ENCODE data around the gene MAP3K8.
A peak's percentile ranks its signal among the peaks of the same experiment; 100 is the strongest.
"Not testable (repeated sequence)": the region's sequence is repeated elsewhere in the genome, so short reads cannot be mapped to it uniquely, and the experiment has no call there.

Gene MAP3K8

GRCh38 chr10:30422981-30423654 is 10.9 kb upstream of the MAP3K8 start:
- peak; percentile 52 for DNase-seq

DNA sequence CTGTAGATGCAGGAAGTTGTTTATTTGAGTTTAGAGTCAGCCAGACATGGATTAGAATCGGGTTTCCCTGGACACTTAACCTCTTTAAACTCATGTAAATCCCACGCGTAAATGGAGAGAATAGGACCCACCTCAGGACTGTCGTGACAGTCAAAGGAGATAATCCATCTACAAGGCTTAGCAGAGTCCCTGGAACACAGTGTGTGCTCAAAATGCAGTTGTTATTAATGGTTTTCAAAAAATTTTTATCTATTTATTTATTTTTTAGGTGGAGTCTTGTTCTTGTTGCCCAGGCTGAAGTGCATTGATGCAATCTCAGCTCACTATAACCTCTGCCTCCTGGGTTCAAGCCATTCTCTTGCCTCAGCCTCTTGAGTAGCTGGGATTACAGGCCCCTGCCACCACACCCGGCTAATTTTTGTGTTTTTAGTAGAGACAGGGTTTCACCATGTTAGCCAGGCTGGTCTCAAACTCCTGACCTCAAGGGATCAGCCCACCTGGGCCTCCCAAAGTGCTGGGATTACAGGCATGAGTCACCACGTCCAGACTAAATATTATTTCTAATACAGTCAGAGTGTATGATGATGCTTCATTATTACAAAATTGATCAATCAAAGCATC is 10.2 kb upstream of the MAP3K8 start:
- not testable (repeated sequence) for DNase-seq

DNA sequence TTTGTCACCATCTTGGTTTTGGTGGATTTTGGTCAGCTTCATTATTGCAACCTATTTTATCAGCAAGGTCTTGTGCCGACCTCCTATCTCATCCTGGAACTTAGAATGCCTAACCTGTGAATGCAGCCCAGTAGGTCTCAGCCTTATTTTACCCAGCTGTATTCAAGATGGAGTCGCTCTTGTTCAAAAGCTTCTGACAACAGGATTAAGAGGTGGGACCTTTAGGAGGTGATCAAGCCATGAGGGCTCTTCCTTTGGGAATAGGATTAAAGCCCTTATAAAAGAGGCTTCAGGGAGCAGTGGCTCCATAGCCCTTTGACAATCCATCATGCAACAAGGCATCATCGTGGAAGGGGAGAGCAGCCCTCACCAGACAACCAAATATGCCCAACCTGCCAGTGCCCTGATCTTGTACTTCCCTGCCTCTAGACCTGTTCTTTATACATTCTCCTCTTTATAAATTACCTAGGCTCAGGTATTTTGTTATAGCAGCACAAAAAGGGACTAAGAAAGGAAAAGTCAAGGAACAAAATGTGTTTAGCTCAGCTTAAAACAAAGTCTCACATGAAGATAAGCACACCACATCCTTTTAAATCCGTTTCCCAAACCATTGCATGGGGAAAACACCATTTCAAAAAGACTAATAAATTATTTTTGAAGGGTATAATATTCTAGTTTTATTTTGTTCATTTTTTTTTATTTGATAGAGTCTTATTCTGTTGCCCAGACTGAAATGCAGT is 8.5 kb upstream of the MAP3K8 start:
- no peak for DNase-seq

DNA sequence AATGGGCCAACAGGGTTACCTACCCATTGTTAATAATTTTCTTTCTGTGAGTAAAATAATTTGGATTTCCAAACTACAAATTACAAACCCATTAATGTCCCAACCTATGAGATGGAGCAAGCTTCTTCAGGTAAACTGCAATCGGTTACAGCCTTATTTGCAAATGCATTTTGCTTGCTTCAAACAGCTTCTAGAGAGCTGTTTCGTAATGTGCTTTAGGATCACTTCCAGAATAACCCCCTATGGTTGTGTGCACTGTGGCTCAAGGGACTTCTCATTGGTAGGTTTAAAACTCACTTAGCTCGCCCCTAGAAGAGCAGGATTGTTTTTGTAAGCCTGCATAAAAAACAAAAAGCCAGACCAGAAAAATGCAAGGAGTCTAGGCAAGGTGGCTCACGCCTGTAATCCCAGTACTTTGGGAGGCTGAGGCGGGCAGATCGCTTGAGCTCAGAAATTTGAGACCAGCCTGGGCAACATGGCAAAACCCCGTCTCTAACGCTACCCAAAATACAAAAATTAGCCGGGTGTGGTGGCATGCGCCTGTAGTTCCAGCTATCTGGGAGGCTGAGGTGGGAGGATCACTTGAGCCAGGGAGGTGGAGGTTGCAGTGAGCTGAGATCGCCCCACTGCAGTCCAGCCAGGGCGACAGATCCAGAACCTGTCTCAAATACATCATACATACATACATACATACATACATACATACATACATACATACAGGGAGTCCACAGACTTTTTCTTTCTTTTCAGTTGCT is 3.3 kb upstream of the MAP3K8 start:
- DNase-seq: no peak

DNA sequence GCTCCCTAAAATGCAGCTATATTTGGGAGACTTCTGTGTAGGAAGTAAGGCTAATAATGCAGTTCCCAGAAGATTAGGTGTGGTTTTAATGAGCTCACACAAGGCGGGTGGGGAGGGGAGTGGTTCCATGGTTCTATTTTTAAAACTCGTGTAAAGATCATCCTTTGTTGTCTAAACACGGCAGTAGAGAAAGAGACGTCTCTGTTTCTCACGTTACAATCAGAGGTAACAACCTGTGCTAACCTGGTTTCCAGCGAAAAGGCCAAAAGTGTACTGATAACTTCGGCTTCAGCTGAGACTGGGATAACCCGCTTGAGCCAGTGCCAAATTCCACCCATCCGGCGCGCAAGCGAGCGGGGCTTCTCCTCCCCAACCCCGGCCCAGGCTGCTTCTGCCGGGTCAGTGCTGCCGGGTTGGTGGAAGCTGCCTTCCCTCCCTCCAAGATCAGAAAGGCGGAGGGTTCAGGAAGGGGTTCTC is 2.5 kb upstream of the MAP3K8 start:
- peak; percentile 26 for DNase-seq

GRCh38 chr10:30432622-30433305 is 1.2 kb upstream of the MAP3K8 start:
- DNase-seq: no peak

DNA sequence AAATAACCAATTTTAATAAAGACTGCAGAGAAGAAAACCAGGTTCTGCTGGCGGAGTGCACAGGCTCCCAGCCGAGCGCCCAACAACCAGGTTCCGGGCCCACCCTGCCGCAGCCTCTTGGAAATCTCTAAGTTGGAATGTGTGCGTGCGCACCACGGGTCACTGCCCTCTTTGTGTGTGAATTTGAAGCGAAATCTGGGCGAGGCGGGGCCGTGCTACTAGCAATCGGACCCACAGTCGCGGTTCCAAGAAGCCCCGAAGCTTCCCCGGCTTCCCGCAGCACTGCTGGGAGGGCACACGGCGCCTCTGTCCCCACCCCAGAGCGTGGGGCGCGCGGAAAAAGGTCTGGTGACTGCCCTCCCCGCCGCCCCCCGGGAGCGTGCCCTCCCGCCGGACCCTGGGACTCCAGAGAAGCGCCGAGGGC is 666 bp upstream of the MAP3K8 start:
- DNase-seq: peak; percentile 89

DNA sequence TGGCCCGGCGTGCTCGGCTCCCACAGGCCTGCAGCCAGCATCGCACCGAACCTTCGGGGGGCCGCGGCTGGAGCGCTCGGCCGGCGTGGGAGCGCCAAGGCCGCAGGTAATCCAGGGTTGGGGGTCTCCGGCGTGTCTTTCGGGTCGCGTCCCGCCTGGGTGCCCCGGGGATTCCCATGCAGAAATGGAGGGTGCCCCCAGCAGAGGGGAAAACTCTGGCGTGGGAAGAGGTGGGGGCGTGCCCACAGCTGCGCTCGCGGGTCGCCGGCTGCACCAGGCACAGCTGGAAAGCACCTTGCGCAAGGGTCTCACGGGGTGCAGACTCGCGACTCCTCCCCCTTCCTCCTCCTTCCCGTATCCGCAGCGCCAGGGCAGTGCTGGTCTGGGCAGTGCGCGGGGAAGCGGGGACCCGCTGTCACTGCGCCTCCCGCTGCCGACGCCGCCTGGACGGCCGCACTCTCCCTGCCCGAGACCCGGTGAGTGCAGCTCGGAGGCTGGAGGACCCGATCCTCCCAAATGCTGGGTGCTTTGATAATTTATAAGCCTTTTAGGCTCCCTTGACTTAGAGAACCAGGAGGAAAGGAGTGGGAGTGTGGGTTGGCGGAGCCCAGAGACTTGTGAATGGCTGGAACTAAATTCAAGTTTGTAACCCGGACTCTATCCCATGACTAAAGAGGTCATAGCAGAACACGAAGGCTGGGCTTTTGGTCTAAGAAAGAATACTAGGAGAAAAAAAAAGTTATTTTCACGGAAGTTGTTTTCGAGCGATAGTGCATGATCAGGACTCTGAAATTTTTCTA is 489 bp downstream of the MAP3K8 start:
- peak; percentile 92 for DNase-seq

DNA sequence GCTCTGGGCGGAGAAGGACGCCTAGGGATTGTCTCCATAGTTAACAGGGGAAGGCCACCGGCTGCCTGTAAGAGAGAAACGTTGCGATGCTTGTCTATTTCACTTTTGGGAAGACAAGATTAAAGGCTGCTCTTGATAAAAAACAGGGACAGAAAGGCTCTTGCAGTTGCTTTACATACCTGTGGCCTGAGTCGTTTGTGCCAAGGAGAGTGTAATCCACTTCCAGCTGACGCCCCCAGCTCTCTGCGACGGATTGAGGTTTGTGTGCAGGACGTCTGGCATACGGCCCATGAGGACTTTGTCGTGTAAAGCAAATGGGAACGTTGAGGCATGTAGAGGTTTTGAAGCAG is 1.1 kb downstream of the MAP3K8 start:
- DNase-seq: no peak

GRCh38 chr10:30435499-30436167 is 1.6 kb downstream of the MAP3K8 start:
- DNase-seq: not testable (repeated sequence)

DNA sequence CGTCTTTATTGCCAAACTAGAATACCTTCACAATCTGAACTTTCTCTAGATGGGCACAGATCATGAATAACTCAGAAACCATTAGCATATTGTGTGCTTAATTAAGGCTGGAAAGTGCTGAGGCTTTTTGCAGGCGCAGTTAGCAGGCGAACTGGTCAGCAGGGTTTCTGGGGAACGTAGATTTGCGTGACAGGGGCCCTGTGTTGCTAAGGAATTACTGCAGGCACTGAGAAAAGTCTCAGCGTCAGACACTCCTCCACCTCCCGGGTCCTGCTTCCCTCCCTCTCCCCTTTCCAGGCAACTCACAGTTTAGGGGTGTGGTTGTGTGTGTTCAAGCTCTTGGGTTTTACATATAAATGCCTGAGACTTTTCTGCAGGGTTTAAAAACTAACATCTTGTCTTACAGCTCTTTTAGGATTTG is 2.2 kb downstream of the MAP3K8 start:
- DNase-seq: no peak

DNA sequence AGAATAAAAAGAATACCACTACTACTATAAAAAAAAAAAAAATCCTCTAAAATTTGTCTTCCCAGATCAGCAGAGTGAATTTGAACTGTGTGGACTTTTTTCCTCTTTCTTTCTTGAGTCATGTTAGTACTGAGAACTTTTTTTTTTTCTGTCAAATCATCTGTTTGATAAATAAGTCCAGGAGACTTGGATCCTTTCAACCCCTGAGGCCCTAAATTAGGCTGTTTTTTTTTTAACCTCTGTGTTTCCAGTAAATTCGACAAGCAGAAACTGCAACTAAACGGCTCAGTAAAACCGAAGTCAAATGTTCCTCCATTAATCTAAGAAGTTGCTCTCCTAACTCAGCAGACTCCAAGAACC is 2.7 kb downstream of the MAP3K8 start:
- DNase-seq: no peak

- no peak for DNase-seq
These were observed 3.3 kb downstream of the MAP3K8 start for GRCh38 chr10:30437031-30437841.

- DNase-seq: no peak
These were observed 4.3 kb downstream of the MAP3K8 start for GRCh38 chr10:30438021-30438850.

DNA sequence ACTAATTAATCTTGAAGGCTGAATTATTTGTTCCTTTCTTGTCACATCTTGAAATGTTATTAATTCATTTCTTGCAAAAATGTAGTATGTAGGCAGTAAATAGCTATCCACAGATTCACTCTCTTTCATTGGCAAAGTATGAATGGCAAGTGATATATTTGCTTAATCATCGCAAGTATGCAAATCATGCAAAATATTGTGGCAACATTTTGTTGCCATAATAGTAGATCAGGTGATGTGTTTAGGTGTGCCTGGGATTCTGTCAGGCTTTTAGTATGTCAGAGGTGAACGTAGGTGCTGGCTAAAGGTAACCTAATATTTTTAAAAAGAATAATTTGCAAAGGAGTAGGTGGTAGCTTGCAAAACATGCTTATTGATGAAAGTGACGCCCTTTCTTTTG is 5.9 kb downstream of the MAP3K8 start:
- no peak for DNase-seq

GRCh38 chr10:30442019-30442606 is 8.1 kb downstream of the MAP3K8 start:
- DNase-seq: no peak

- no peak for DNase-seq
These were observed 9.1 kb downstream of the MAP3K8 start for GRCh38 chr10:30443049-30443448.

DNA sequence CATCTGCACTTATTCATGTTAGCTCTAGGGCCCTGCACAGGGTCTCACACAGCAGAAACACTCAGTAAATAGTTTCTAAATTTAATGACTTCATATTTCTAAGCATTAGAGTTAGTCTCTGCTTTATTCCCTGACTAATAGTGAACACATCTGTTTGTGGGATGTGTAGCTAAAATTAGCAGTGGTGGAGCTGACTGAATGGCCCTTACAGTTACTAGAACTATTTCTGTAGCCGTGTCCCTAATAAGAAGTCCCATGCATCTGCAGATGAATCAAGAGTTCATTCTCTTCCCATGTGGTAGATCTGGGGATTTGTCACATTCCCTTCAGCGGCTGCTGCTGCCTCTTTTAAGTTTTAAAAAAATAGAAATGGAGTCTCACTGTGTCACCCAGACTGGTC is 11.7 kb downstream of the MAP3K8 start:
- DNase-seq: no peak
